ENCODE results near the gene IL16.

Gene IL16

GRCh38 chr15:81282606-81282895, 85.9 kb downstream of the IL16 start:
- DNase-seq (no peak), ATAC-seq (replicated peaks) (no peak)
- Mint-ChIP-seq H3K4me3 (no peak overlapping the region), H3K4me1 (ENCODE audit: low read depth in 2 of 2) (peaks cover 31 to 32% of the 10 kb centered on the region in 2 donors), H3K9me3 (peaks cover 0 to 7% of the 10 kb centered on the region in 2 donors), H3K27me3 (no peaks in the 10 kb centered on the region), H3K27ac (no peak overlapping the region), H3K36me3 (ENCODE audit: insufficient read depth) (no peaks in the 10 kb centered on the region)

GRCh38 chr15:81282911-81283310, 86.2 kb downstream of the IL16 start:
- no peaks in the 10 kb centered on the region for H3K27me3 Mint-ChIP-seq
- peaks cover 35 to 36% of the 10 kb centered on the region in 2 donors for H3K4me1 Mint-ChIP-seq (ENCODE audit: low read depth in 2 of 2)
- no peak overlapping the region for H3K4me3 Mint-ChIP-seq
- ATAC-seq (replicated peaks) (no peak), DNase-seq (no peak)
- H3K27ac Mint-ChIP-seq: no peak overlapping the region
- H3K36me3 Mint-ChIP-seq (ENCODE audit: insufficient read depth): no peaks in the 10 kb centered on the region
- peaks cover 0 to 7% of the 10 kb centered on the region in 2 donors for H3K9me3 Mint-ChIP-seq

- ATAC-seq (replicated peaks): no peak
- no peak for DNase-seq
- Mint-ChIP-seq H3K36me3 (ENCODE audit: insufficient read depth) (no peaks in the 10 kb centered on the region), H3K27me3 (no peaks in the 10 kb centered on the region), H3K4me1 (ENCODE audit: low read depth in 2 of 2) (peaks cover 40 to 42% of the 10 kb centered on the region in 2 donors), H3K27ac (no peak overlapping the region), H3K4me3 (no peak overlapping the region), H3K9me3 (peaks cover 0 to 7% of the 10 kb centered on the region in 2 donors)
Observed at GRCh38 chr15:81284256-81285031, 87.8 kb downstream of the IL16 start.

DNA sequence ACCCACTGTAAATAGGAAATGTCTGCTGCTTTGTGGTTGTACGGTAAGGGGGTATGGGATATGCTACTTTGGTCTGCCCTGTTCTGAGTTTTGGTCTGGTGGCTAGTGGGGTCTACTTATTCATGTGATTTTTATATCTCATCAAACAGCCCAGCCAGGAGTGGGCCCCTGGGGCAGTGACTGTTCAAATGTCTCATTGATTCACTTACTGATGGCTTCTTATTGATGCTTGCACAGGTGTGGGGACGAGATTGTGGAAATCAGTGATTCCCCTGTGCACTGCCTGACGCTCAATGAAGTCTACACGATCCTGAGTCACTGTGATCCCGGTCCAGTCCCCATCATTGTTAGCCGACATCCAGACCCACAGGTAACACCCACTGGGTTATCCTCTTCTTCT, 88.8 kb downstream of the IL16 start:
- H3K4me3 Mint-ChIP-seq: peak overlapping the region; percentile 0 to 56
- peak overlapping the region; percentile 96 to 97 for H3K27ac Mint-ChIP-seq
- H3K27me3 Mint-ChIP-seq: no peaks in the 10 kb centered on the region
- DNase-seq: no peak
- no peak for ATAC-seq (replicated peaks)
- H3K4me1 Mint-ChIP-seq (ENCODE audit: low read depth in 2 of 2): peaks cover 43 to 44% of the 10 kb centered on the region in 2 donors
- H3K36me3 Mint-ChIP-seq (ENCODE audit: insufficient read depth): no peaks in the 10 kb centered on the region
- peaks cover 0 to 7% of the 10 kb centered on the region in 2 donors for H3K9me3 Mint-ChIP-seq

DNA sequence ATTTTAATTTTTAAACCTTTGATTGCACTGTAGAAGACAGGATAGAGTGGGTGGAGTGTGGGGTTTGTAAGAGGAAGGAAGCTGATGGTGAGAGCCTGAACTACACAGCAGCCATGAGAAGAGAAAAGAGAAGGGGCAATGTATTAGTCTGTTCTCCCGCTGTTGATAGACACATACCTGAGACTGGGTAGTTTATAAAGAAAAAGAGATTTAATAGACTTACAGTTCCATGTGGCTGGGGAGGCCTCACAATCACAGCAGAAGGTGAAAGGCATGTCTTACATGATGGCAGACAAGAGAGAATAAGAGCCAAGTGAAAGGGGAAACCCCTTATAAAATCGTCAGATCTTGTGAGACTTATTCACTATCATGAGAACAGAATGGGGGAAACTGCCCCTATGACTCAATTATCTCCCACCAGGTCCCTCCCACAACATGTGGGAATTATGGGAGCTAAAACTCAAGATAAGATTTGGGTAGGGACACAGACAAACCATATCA, 90.0 kb downstream of the IL16 start:
- DNase-seq (peak in 1 of 3 experiments; percentile 30), ATAC-seq (replicated peaks) (peak; percentile 96)
- Mint-ChIP-seq H3K4me3 (peak overlapping the region; percentile 56 to 67), H3K27ac (peak overlapping the region; percentile 96 to 97), H3K27me3 (no peaks in the 10 kb centered on the region), H3K4me1 (ENCODE audit: low read depth in 2 of 2) (peaks cover 51 to 52% of the 10 kb centered on the region in 2 donors), H3K9me3 (peaks cover 0 to 7% of the 10 kb centered on the region in 2 donors), H3K36me3 (ENCODE audit: insufficient read depth) (no peaks in the 10 kb centered on the region)

GRCh38 chr15:81288040-81288439, 91.4 kb downstream of the IL16 start:
- Mint-ChIP-seq H3K4me3 (no peak overlapping the region), H3K4me1 (ENCODE audit: low read depth in 2 of 2) (peaks cover 60 to 64% of the 10 kb centered on the region in 2 donors)

GRCh38 chr15:81288616-81289015, 91.9 kb downstream of the IL16 start:
- peak overlapping the region; percentile 39 to 96 for H3K27ac Mint-ChIP-seq
- H3K27me3 Mint-ChIP-seq: no peaks in the 10 kb centered on the region
- DNase-seq: no peak
- no peak overlapping the region for H3K4me3 Mint-ChIP-seq
- H3K36me3 Mint-ChIP-seq (ENCODE audit: insufficient read depth): peaks cover 7% of the 10 kb centered on the region
- ATAC-seq (replicated peaks): no peak
- H3K4me1 Mint-ChIP-seq (ENCODE audit: low read depth in 2 of 2): peaks cover 64 to 70% of the 10 kb centered on the region in 2 donors
- H3K9me3 Mint-ChIP-seq: peaks cover 0 to 7% of the 10 kb centered on the region in 2 donors

More at GRCh38 chr15:81288040-81288439, 91.4 kb downstream of the IL16 start:
- H3K36me3 Mint-ChIP-seq (ENCODE audit: insufficient read depth): peaks cover 7% of the 10 kb centered on the region
- H3K27me3 Mint-ChIP-seq: no peaks in the 10 kb centered on the region
- H3K27ac Mint-ChIP-seq: peak overlapping the region; percentile 96 to 97
- peaks cover 0 to 7% of the 10 kb centered on the region in 2 donors for H3K9me3 Mint-ChIP-seq
- DNase-seq: no peak
- no peak for ATAC-seq (replicated peaks)

DNA sequence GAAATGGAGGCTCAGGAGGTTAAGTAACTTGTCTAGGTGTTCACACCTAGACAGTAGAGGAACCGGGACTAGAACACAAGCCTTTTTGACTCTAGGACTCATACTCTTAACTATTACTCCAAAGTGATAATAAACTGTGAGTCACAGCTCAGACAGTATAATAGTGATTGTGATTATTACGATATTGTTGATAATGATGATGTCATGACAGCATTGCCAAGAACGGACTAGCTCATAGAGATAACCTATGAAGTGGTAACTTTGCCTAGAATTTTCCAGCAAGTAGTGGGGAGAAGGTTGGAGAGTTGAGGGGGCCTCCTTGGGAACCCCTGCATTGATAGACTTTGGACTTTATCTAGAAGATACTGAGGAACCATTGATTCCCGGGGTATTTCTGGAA, 93.2 kb downstream of the IL16 start:
- H3K36me3 Mint-ChIP-seq (ENCODE audit: insufficient read depth): peaks cover 11% of the 10 kb centered on the region
- no peaks in the 10 kb centered on the region for H3K27me3 Mint-ChIP-seq
- peaks cover 73 to 78% of the 10 kb centered on the region in 2 donors for H3K4me1 Mint-ChIP-seq (ENCODE audit: low read depth in 2 of 2)
- peak overlapping the region; percentile 13 to 98 for H3K27ac Mint-ChIP-seq
- H3K4me3 Mint-ChIP-seq: no peak overlapping the region
- no peak for ATAC-seq (replicated peaks)
- peaks cover 0 to 7% of the 10 kb centered on the region in 2 donors for H3K9me3 Mint-ChIP-seq
- no peak for DNase-seq

GRCh38 chr15:81291916-81292522, 95.3 kb downstream of the IL16 start:
- no peak for ATAC-seq (replicated peaks)
- Mint-ChIP-seq H3K4me3 (peak overlapping the region; percentile 99 to 100), H3K36me3 (ENCODE audit: insufficient read depth) (peaks cover 20% of the 10 kb centered on the region)

GRCh38 chr15:81292523-81293001, 95.9 kb downstream of the IL16 start:
- Mint-ChIP-seq H3K9me3 (no peaks in the 10 kb centered on the region), H3K4me1 (ENCODE audit: low read depth in 2 of 2) (peaks cover 73% of the 10 kb centered on the region in 2 donors), H3K27ac (peak overlapping the region; percentile 98 to 99), H3K27me3 (no peaks in the 10 kb centered on the region), H3K36me3 (ENCODE audit: insufficient read depth) (peaks cover 26% of the 10 kb centered on the region), H3K4me3 (peak overlapping the region; percentile 99 to 100)
- peak; percentile 11 for ATAC-seq (replicated peaks)
- peak; percentile 23 to 25 (median 25) for DNase-seq

More at GRCh38 chr15:81291916-81292522, 95.3 kb downstream of the IL16 start:
- DNase-seq: no peak
- Mint-ChIP-seq H3K27me3 (no peaks in the 10 kb centered on the region), H3K27ac (peak overlapping the region; percentile 98 to 99), H3K4me1 (ENCODE audit: low read depth in 2 of 2) (peaks cover 73 to 75% of the 10 kb centered on the region in 2 donors), H3K9me3 (peaks cover 0 to 3% of the 10 kb centered on the region in 2 donors)

- peak overlapping the region; percentile 99 to 100 for H3K4me3 Mint-ChIP-seq
- no peaks in the 10 kb centered on the region for H3K27me3 Mint-ChIP-seq
- no peaks in the 10 kb centered on the region for H3K9me3 Mint-ChIP-seq
- H3K36me3 Mint-ChIP-seq (ENCODE audit: insufficient read depth): peaks cover 34% of the 10 kb centered on the region
- DNase-seq: peak; percentile 66 to 75 (median 70)
- peaks cover 77% of the 10 kb centered on the region in 2 donors for H3K4me1 Mint-ChIP-seq (ENCODE audit: low read depth in 2 of 2)
- peak overlapping the region; percentile 98 to 99 for H3K27ac Mint-ChIP-seq
- peak; percentile 69 for ATAC-seq (replicated peaks)
Observed at GRCh38 chr15:81293728-81294515, 97.2 kb downstream of the IL16 start.

DNA sequence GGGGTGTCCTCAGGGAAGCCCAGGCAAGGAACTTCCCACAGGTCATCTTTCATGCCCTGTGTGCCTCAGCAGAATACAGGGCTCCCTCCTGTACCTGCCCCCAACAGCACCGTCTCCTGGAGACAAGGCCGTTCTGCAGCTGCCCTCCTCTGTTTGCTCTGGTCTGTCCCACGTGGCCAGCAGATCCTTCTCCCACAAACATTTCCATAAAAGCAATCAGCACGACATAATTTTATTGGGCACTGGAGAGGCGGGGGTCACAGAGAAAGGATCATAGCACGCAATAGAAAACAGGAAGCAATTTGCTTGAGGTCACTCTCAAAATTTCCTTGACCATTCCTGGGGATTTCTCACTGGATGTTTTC, 97.8 kb downstream of the IL16 start:
- H3K4me1 Mint-ChIP-seq (ENCODE audit: low read depth in 2 of 2): peaks cover 74 to 80% of the 10 kb centered on the region in 2 donors
- H3K36me3 Mint-ChIP-seq (ENCODE audit: insufficient read depth): peaks cover 39% of the 10 kb centered on the region
- ATAC-seq (replicated peaks) (no peak), DNase-seq (no peak)
- peak overlapping the region; percentile 99 to 100 for H3K4me3 Mint-ChIP-seq
- H3K9me3 Mint-ChIP-seq: no peaks in the 10 kb centered on the region
- no peaks in the 10 kb centered on the region for H3K27me3 Mint-ChIP-seq
- H3K27ac Mint-ChIP-seq: peak overlapping the region; percentile 98 to 99

- H3K9me3 Mint-ChIP-seq: no peaks in the 10 kb centered on the region
- DNase-seq (no peak), ATAC-seq (replicated peaks) (no peak)
- peak overlapping the region; percentile 99 to 100 for H3K4me3 Mint-ChIP-seq
- no peaks in the 10 kb centered on the region for H3K27me3 Mint-ChIP-seq
- H3K27ac Mint-ChIP-seq: peak overlapping the region; percentile 98 to 99
- H3K4me1 Mint-ChIP-seq (ENCODE audit: low read depth in 2 of 2): peaks cover 75 to 86% of the 10 kb centered on the region in 2 donors
- peaks cover 50% of the 10 kb centered on the region for H3K36me3 Mint-ChIP-seq (ENCODE audit: insufficient read depth)
Observed at GRCh38 chr15:81295486-81296121, 98.9 kb downstream of the IL16 start.

Measured in effector memory CD8-positive, alpha-beta T cell (primary cell).